K562 (cell line): ENCODE results near the gene MBD6. TPM values are rescaled to one million over a fixed set of nuclear protein-coding genes. Genes with fewer than 3 reads are reported as not detected.

Experiments used
- ATAC-seq: fragments of 200-7000 bp; cut with Tn5 transposase; 3 replicates; pipeline ENCODE4 v1.9.1; 2020; ENCODE audit warnings: moderate library complexity
- BruUV-seq: library from RNA; stranded (reverse); fragments of 400-500 nt; replicated peaks from 2 replicates; lab custom pipeline; 2021; lab: Mats Ljungman, UMichigan
- CTCF ChIA-PET: fragments of 300-600 bp; formaldehyde crosslinking; extraction: SDS; loops from one replicate; lab custom pipeline; 2021; ENCODE audit warnings: low intra/inter-chr PET ratio; lab: Yijun Ruan, JAX
- POLR2A ChIA-PET: fragments of 300-600, 350-650 bp; sonication (Branson Sonifier 250); formaldehyde crosslinking; extraction: SDS; loops from one replicate; lab custom pipeline; 2021; ENCODE audit warnings: antibody characterized with exemption, inconsistent platforms; lab: Yijun Ruan, JAX
- DNase-seq, 4 experiments: peaks; one replicate each; pipeline versions ENCODE4 v3.0.0 to v3.0.0-alpha.2; 2011 to 2018; ENCODE audit warnings: low spot score in 3 of 4, mixed read lengths in 3 of 4; ENCODE audit errors: extremely low read depth in 1 of 4
- FAIRE-seq: peaks from 2 replicates; lab custom pipeline; 2011; peaks lifted over from hg19 to GRCh38; lab: Jason Lieb, UNC
- H2AFZ ChIP-seq: 2 replicates; pipeline ENCODE4 v1.6.0; 2011; ENCODE audit warnings: low read depth, low read length, control low read depth, inconsistent platforms
- H3K27ac ChIP-seq: fragments of 200-600 bp; 3 replicates; pipeline ENCODE4 v1.8.0; 2011; ENCODE audit warnings: low read depth, mild to moderate bottlenecking, control low read depth, inconsistent platforms, low read length, moderate library complexity, mixed read lengths; ENCODE audit errors: extremely low read depth
- H3K27me3 ChIP-seq, 2 experiments: fragments of 300-600 bp in 1 of 2; 2 replicates in 1 of 2; 3 replicates in 1 of 2; pipeline versions ENCODE4 v1.6.0 to v1.8.0; 2011; ENCODE audit warnings: inconsistent platforms in 2 of 2, low read length in 2 of 2, mild to moderate bottlenecking in 1 of 2, mixed read lengths in 1 of 2, moderate library complexity in 1 of 2; ENCODE audit not compliant: control insufficient read depth in 2 of 2, insufficient read depth in 2 of 2
- H3K36me3 ChIP-seq: fragments of 300-600 bp; 3 replicates; pipeline ENCODE4 v1.8.0; 2011; ENCODE audit warnings: mild to moderate bottlenecking, low read length, inconsistent platforms; ENCODE audit not compliant: control insufficient read depth, insufficient read depth
- H3K4me1 ChIP-seq, 2 experiments: fragments of 200-600 bp in 1 of 2; replicated peaks in 1 of 2; 2 replicates in 1 of 2; 3 replicates in 1 of 2; pipeline versions ENCODE4 v1.5.1 to v1.8.0; 2011; ENCODE audit warnings: inconsistent platforms in 2 of 2, low read length in 2 of 2, mild to moderate bottlenecking in 1 of 2, mixed read lengths in 1 of 2, moderate library complexity in 1 of 2; ENCODE audit not compliant: control insufficient read depth in 2 of 2, insufficient read depth in 2 of 2
- H3K4me2 ChIP-seq: 2 replicates; pipeline ENCODE4 v1.6.1; 2011; ENCODE audit warnings: low read length, control low read depth, inconsistent platforms, mixed read lengths; ENCODE audit not compliant: insufficient read depth
- H3K4me3 ChIP-seq: fragments of 200-600 bp; sonication (generic), shearing (Covaris generic); 2 replicates; pipeline ENCODE4 v1.5.1; 2016; ENCODE audit warnings: control low read depth, inconsistent platforms
- H3K79me2 ChIP-seq: fragments of 200-600 bp; 3 replicates; pipeline ENCODE4 v1.8.0; 2011; ENCODE audit warnings: low read length, inconsistent platforms; ENCODE audit not compliant: control insufficient read depth, insufficient read depth
- H3K9ac ChIP-seq, 2 experiments: 2 replicates each; pipeline versions ENCODE4 v1.6.0 to v1.6.1; 2011; ENCODE audit warnings: low read depth in 2 of 2, low read length in 2 of 2, control low read depth in 1 of 2, inconsistent platforms in 1 of 2, mild to moderate bottlenecking in 1 of 2, mixed read lengths in 1 of 2; ENCODE audit not compliant: insufficient read depth in 1 of 2
- H3K9me1 ChIP-seq: one replicate; pipeline ENCODE4 v1.6.0; 2011; ENCODE audit warnings: inconsistent platforms, mild to moderate bottlenecking, low read length, moderate library complexity; ENCODE audit not compliant: control insufficient read depth, insufficient read depth
- H3K9me3 ChIP-seq: replicated peaks from 2 replicates; pipeline ENCODE4 v1.5.1; 2011; ENCODE audit warnings: low read depth, low read length, inconsistent platforms; ENCODE audit not compliant: control insufficient read depth, insufficient read depth
- H4K20me1 ChIP-seq: replicated peaks from 2 replicates; pipeline ENCODE4 v1.6.1; 2011; ENCODE audit warnings: low read length, inconsistent platforms, mixed read lengths; ENCODE audit not compliant: control insufficient read depth, insufficient read depth
- CHD2 ChIP-seq: IDR thresholded peaks from 2 replicates; pipeline ENCODE4 v1.6.1; 2011; ENCODE audit warnings: low read depth, low read length
- DDX20 ChIP-seq: fragments of 450-650 bp; IDR thresholded peaks from 2 replicates; pipeline ENCODE4 v1.6.1; 2016; ENCODE audit warnings: missing genetic modification characterization, low read depth, mild to moderate bottlenecking, missing compliant biosample characterization, moderate library complexity
- NELFE ChIP-seq: IDR thresholded peaks from 2 replicates; pipeline ENCODE4 v1.6.1; 2011; ENCODE audit warnings: mild to moderate bottlenecking; ENCODE audit not compliant: insufficient read depth, insufficient read length
- POLR2H ChIP-seq: IDR thresholded peaks from 2 replicates; pipeline ENCODE4 v1.6.1; 2016; ENCODE audit warnings: missing genetic modification characterization, low read depth, mild to moderate bottlenecking, control low read depth, missing compliant biosample characterization, moderate library complexity
- SLC30A9 ChIP-seq: fragments of 250-450 bp; sonication (Bioruptor Pico); IDR thresholded peaks from 2 replicates; pipeline ENCODE4 v1.8.0; 2022; ENCODE audit warnings: mild to moderate bottlenecking, moderate library complexity
- TBL1XR1 ChIP-seq, 2 experiments: IDR thresholded peaks; 2 replicates each; pipeline ENCODE4 v1.6.1; 2012; ENCODE audit warnings: improper control_type of control experiment in 2 of 2, low read length in 2 of 2, mild to moderate bottlenecking in 1 of 2
- ZNF217 ChIP-seq: sonication (generic); formaldehyde crosslinking; IDR thresholded peaks from 2 replicates; pipeline ENCODE4 v1.8.0; 2022; ENCODE audit warnings: mild to moderate bottlenecking, missing genetic modification reagents
- WGBS: fragments of 100-300 bp; shearing (Covaris generic); methylation state at CpG from one replicate; pipeline ENCODE4 v1.1.6; 2016; ENCODE audit warnings: low coverage, mixed read lengths; ENCODE audit not compliant: insufficient coverage; ENCODE audit errors: missing lambda C conversion rate; 5-methylcytosine and 5-hydroxymethylcytosine counted together
- in situ Hi-C: fragments of 300-500 bp; cut with MboI; formaldehyde crosslinking; loops from 4 replicates; pipeline ENCODE4 v1.15.0; 2018; ENCODE audit warnings: inconsistent platforms, mixed read lengths
- intact Hi-C: fragments of 100-400 bp; cut with micrococcal nuclease; formaldehyde crosslinking; loops from 2 replicates; pipeline ENCODE4 v1.14.2; 2022
- polyA plus RNA-seq, 8 experiments: library from polyadenylated mRNA; depleted of rRNA in 4 of 8; stranded (reverse) in 5 of 8; unstranded in 3 of 8; fragments of >200 nt; fragmentation: Nextera tagmentation in 2 of 8; fragmentation: Illumina TruSeq in 1 of 8; extraction: Ambion mirVana in 2 of 8; extraction: Trizol in 1 of 8; gene quantifications; 2 replicates each; pipeline versions ENCODE4 v1.2.1 to v1.2.3, GENCODE V29; 2011 to 2014; ENCODE audit warnings: inconsistent platforms in 1 of 8, missing spikeins in 1 of 8
- total RNA-seq, 7 experiments: library from RNA; depleted of rRNA in 6 of 7; stranded (reverse); fragments of >200 nt in 6 of 7; fragmentation: Illumina TruSeq in 2 of 7; extraction: Trizol in 2 of 7; gene quantifications; 2 replicates each; pipeline versions ENCODE4 v1.2.1 to v1.2.3, GENCODE V29; 2011 to 2021; ENCODE audit warnings: low replicate concordance in 1 of 7
- TF ChIP-seq, protein P1 (sequence below): fragments of 450-650 bp; formaldehyde crosslinking; IDR thresholded peaks from 2 replicates; pipeline ENCODE4 v1.4.0; 2020; ENCODE audit warnings: mild to moderate bottlenecking, moderate library complexity
- TF ChIP-seq, protein P2 (sequence below), 2 experiments: fragments of 450-650 bp in 1 of 2; sonication (generic) in 1 of 2; formaldehyde crosslinking in 1 of 2; IDR thresholded peaks; 2 replicates each; pipeline versions ENCODE4 v1.7.1 to v1.9.0; 2016 to 2022; ENCODE audit warnings: inconsistent platforms in 1 of 2, mild to moderate bottlenecking in 1 of 2, missing genetic modification reagents in 1 of 2

Gene MBD6
- total and polyA plus RNA-seq, 9 of the 15 experiments (the other 6 are each of a cell fraction or from before 2014, with no cell fraction given) = 2.0 to 54.8 (median 3.8) TPM

DNA sequence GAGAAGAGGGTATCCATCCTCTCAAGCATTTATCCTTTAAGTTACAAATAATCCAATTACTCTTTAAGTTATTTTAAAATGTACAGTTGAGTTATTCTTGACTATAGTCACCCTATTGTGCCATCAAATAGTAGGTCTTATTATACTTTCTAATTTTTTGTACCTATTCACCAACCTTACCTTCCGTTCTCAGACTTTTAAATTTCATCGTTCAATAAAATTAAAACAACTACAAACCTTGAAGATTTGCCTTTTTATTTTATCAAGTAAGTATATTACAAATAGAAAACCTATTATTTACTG is 25.3 kb downstream of the MBD6 start:
- ATAC-seq (no peak), FAIRE-seq (no peak), DNase-seq (no peak)
- Histone ChIP-seq H4K20me1 (no peaks in the 10 kb centered on the region), H2AFZ (no peak overlapping the region; the same call in 1 of the 2 replicates), H3K27me3 (no peaks in the 10 kb centered on the region), H3K27ac (peak overlapping the region; percentile 84; the same call in 1 of the 3 replicates), H3K9me1 (no peaks in the 10 kb centered on the region), H3K9me3 (no peaks in the 10 kb centered on the region), H3K36me3 (peaks cover 30% of the 10 kb centered on the region), H3K9ac (peak overlapping the region in 1 of 2 experiments; percentile 94; a peak in 1 of 4 replicates), H3K4me3 (no peak overlapping the region), H3K4me1 (peaks cover 45 to 60% of the 10 kb centered on the region in 2 experiments), H3K79me2 (peaks cover 66% of the 10 kb centered on the region), H3K4me2 (no peak overlapping the region)
- CTCF ChIA-PET = no interaction called here
- POLR2A ChIA-PET = interaction anchor here (0.6 to 1.0 kb wide), 4 partner anchors 9 to 300 kb away, joined by 3 to 5 read pairs (median 4); partner anchors contain the start of gene DDIT3
- TF ChIP-seq ZNF217 (CRISPR knock-in tag) (no peak), CHD2 (no peak), TBL1XR1 (IDR thresholded peaks at IDR 0.05; ENCODE audit: low read length in 2 of 2) (no peak), DDX20 (tag) (no peak), SLC30A9 (CRISPR knock-in tag) (no peak), NELFE (no peak), POLR2H (tag) (peak; percentile 77)
- TF ChIP-seq, protein P1, sequence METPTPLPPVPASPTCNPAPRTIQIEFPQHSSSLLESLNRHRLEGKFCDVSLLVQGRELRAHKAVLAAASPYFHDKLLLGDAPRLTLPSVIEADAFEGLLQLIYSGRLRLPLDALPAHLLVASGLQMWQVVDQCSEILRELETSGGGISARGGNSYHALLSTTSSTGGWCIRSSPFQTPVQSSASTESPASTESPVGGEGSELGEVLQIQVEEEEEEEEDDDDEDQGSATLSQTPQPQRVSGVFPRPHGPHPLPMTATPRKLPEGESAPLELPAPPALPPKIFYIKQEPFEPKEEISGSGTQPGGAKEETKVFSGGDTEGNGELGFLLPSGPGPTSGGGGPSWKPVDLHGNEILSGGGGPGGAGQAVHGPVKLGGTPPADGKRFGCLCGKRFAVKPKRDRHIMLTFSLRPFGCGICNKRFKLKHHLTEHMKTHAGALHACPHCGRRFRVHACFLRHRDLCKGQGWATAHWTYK (CRISPR knock-in tag) = no peak
- TF ChIP-seq, protein P2, sequence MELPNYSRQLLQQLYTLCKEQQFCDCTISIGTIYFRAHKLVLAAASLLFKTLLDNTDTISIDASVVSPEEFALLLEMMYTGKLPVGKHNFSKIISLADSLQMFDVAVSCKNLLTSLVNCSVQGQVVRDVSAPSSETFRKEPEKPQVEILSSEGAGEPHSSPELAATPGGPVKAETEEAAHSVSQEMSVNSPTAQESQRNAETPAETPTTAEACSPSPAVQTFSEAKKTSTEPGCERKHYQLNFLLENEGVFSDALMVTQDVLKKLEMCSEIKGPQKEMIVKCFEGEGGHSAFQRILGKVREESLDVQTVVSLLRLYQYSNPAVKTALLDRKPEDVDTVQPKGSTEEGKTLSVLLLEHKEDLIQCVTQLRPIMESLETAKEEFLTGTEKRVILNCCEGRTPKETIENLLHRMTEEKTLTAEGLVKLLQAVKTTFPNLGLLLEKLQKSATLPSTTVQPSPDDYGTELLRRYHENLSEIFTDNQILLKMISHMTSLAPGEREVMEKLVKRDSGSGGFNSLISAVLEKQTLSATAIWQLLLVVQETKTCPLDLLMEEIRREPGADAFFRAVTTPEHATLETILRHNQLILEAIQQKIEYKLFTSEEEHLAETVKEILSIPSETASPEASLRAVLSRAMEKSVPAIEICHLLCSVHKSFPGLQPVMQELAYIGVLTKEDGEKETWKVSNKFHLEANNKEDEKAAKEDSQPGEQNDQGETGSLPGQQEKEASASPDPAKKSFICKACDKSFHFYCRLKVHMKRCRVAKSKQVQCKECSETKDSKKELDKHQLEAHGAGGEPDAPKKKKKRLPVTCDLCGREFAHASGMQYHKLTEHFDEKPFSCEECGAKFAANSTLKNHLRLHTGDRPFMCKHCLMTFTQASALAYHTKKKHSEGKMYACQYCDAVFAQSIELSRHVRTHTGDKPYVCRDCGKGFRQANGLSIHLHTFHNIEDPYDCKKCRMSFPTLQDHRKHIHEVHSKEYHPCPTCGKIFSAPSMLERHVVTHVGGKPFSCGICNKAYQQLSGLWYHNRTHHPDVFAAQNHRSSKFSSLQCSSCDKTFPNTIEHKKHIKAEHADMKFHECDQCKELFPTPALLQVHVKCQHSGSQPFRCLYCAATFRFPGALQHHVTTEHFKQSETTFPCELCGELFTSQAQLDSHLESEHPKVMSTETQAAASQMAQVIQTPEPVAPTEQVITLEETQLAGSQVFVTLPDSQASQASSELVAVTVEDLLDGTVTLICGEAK (IDR thresholded peaks at IDR 0.05) = no peak
- TF ChIP-seq, protein P2 (CRISPR knock-in tag; IDR thresholded peaks at IDR 0.05) = no peak
- BruUV-seq = no TSS peak
- 81% methylated on average over 2 of the region's 2 CpGs for WGBS
- in situ Hi-C loops (no loop called here), intact Hi-C loops (no loop called here)
